ENCODE measurements around the gene NUP160. TPM values are rescaled to one million over a fixed set of nuclear protein-coding genes. Genes with fewer than 3 reads are reported as not detected.

The NUP160 gene
- total RNA-seq, 4 donors from 2014 or later, result 17.3 to 45.4 (median 22.7) TPM

GRCh38 chr11:47788181-47788580, 60.0 kb downstream of the NUP160 start:
- H3K36me3 ChIP-seq, result peaks cover 0 to 95% (median 0%) of the 10 kb centered on the region in 3 donors
- no peaks in the 10 kb centered on the region for H3K9me3 ChIP-seq
- DNase-seq, result no peak
- TF ChIP-seq POLR2A (IDR thresholded peaks at IDR 0.05) (no peak), CTCF (IDR thresholded peaks at IDR 0.05) (no peak)
- no peak overlapping the region for H3K27ac ChIP-seq
- H3K4me1 ChIP-seq, result peaks cover 0 to 8% (median 0%) of the 10 kb centered on the region in 4 donors
- no peaks in the 10 kb centered on the region for H3K27me3 ChIP-seq
- no peak overlapping the region for H3K4me3 ChIP-seq

- H3K27me3 ChIP-seq, result no peaks in the 10 kb centered on the region
- H3K9me3 ChIP-seq, result no peaks in the 10 kb centered on the region
- H3K36me3 ChIP-seq, result peaks cover 0 to 94% (median 0%) of the 10 kb centered on the region in 3 donors
- H3K4me3 ChIP-seq, result no peak overlapping the region
- peaks cover 0 to 8% (median 0%) of the 10 kb centered on the region in 4 donors for H3K4me1 ChIP-seq
- no peak overlapping the region for H3K27ac ChIP-seq
- no peak for TF ChIP-seq CTCF (IDR thresholded peaks at IDR 0.05)
- no peak for TF ChIP-seq POLR2A (IDR thresholded peaks at IDR 0.05)
- no peak for DNase-seq
Measured at GRCh38 chr11:47786373-47786772, 61.8 kb downstream of the NUP160 start.

DNA sequence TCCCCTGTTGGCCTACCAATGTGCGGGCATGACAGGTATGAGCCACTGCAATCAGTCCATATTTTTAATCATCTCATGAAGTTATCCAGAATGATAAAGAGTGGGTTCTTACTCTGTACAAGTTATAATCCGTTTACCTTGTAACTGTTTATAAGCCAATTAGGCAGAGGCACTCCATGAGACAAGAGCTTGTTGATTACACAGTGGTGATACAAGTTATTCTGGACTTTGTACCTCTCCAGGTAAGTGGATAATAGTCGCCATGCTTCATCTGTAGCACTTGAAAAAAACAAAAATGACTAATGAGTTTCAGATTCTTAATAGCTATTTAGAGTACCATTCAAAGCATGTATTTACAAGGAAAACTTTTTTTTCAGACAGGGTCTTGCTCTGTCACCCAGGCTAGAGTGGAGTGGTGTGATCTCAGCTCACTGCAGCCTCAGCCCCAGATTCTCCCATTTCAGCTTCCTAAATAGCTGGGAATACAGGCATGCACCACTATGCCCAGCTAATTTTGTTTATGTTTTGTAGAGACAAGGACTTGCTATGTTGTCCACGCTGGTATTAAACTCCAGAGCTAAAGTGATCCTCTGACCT, 63.3 kb downstream of the NUP160 start:
- H3K4me3 ChIP-seq, result no peak overlapping the region

DNA sequence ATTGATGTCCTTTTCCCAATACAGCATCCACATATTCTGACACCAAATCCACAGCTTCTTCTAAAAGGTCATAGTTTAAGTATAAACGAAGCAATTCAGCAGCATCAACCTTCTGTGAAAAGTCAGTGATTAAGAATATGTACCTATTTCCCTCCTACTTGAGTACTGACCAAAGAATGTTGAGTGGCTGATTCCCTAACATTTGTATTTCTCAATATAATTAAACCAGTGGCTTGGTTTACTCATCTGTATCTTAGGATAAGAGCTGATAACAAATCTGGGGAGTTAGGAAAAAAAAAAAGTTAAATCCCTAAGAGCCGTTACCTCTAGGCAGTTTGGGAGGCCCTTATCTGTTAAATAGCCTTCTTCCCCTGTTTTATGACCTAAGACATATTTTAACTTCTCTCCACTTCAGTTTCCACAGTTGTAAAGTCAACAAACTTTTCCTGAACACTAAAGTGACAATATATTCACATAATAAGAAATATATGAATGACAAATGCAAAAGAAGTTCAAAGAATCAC, 65.0 kb downstream of the NUP160 start:
- no peak for TF ChIP-seq CTCF (IDR thresholded peaks at IDR 0.05)
- no peak for TF ChIP-seq POLR2A (IDR thresholded peaks at IDR 0.05)
- H3K36me3 ChIP-seq, result peaks cover 0 to 94% (median 0%) of the 10 kb centered on the region in 3 donors
- no peak overlapping the region for H3K4me3 ChIP-seq
- peaks cover 0 to 8% (median 0%) of the 10 kb centered on the region in 4 donors for H3K4me1 ChIP-seq
- H3K27me3 ChIP-seq, result no peaks in the 10 kb centered on the region
- H3K27ac ChIP-seq, result no peak overlapping the region
- no peaks in the 10 kb centered on the region for H3K9me3 ChIP-seq
- DNase-seq, result no peak

More for the DNA sequence above, 63.3 kb downstream of the NUP160 start:
- Histone ChIP-seq H3K27ac (peak overlapping the region in 1 of 4 donors; percentile 30), H3K36me3 (peaks cover 0 to 94% (median 0%) of the 10 kb centered on the region in 3 donors), H3K27me3 (no peaks in the 10 kb centered on the region), H3K4me1 (peaks cover 0 to 8% (median 0%) of the 10 kb centered on the region in 4 donors), H3K9me3 (no peaks in the 10 kb centered on the region)
- TF ChIP-seq POLR2A (IDR thresholded peaks at IDR 0.05) (no peak), CTCF (IDR thresholded peaks at IDR 0.05) (no peak)
- no peak for DNase-seq

DNA sequence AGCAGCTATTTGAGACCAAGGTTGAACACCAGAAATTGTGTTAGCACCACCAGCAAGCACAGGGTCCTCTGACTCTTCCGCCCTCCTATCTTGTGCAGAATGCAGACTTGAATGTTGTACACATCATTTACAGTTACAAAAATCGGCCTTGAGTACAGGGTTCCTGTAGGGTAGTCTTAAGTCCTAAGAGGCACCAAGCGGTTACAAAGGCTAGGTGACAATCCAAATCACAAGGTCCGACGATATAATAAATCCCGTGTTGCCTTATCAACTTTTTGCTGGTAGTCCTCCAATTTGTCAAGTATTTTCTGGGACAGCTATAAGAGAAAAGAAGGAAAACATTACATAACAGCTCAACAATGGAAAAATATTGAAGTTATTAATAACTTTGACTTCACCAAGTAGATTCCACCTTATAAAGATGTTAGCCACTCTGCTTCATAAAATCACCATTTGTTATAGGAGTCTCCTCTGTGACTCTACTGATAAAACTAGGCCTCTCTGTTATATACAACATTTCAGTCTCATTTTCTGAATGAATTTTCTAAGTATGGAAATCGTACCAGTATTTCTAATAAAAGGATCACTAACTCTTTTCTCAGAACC, 69.2 kb downstream of the NUP160 start:
- no peaks in the 10 kb centered on the region for H3K4me1 ChIP-seq
- no peak for TF ChIP-seq CTCF (IDR thresholded peaks at IDR 0.05)
- TF ChIP-seq POLR2A (IDR thresholded peaks at IDR 0.05), result no peak
- H3K9me3 ChIP-seq, result no peaks in the 10 kb centered on the region
- H3K27ac ChIP-seq, result no peak overlapping the region
- H3K4me3 ChIP-seq, result no peak overlapping the region
- DNase-seq, result no peak
- peaks cover 0 to 80% (median 0%) of the 10 kb centered on the region in 3 donors for H3K36me3 ChIP-seq
- H3K27me3 ChIP-seq, result no peaks in the 10 kb centered on the region
